ENCODE data around the gene GPR176.

The GPR176 gene

GRCh38 chr15:39919748-39920509, at the start of gene GPR176:
Gene GPR176, minus strand, starts transcription at chr15:39920266. Its CDS starts 240 bp downstream, at chr15:39920026.
- no peak for DNase-seq

- no peak for DNase-seq
Observed at GRCh38 chr15:39969002-39969394, 48.9 kb upstream of the GPR176 start.

DNA sequence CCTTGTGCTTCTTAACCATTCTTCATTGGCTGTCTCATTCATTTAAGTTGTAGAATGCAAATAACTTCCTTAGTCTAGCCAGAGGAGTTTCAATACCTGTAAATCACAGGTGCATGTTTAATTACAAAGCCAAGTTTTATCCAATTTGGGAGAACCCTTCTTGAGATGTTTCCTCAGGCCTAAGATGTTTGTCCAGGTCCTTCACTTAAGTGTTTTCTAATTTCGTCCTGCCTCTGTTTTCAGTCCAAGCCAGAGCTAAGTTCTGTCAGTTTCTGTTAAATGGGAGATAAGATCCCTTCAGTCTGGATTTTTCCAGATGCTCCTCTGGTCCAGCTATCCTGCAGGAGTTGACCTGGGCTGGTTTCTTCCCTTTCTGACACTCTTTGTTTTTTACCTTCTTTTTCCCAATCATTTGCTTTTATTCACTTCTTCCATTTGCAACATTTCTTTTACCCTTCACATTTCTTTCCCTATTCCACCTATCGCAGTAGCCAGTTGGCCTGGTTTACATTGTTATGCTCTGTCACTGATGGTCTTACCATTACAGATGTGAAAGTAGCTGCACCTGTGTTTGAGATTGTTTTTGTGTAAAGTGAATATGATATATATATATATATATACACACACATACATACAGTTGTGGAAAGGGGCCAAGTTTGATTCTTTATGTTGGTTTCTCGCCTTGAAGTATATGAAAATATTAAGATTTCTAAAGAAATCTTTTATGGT, 48.4 kb upstream of the GPR176 start:
- DNase-seq = no peak

DNA sequence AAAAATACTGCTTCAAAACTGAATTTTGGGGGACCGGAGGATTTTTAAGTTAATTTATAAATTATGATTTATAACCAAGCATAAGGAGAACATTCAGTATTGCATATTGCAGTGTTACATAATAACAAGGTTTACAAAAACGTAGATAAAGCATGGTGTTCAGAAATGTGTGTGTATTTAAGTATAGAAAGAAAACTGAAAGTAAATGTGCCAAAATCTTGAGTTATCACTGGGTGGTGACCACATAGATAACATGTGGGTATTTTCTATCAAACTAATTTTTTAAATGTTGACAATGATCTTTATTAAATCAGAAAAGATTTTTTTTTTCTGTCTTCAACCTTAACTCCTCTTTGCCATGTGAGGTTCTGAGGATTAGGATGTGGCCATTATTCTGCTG, 46.5 kb upstream of the GPR176 start:
- no peak for DNase-seq

GRCh38 chr15:39963786-39964185, 43.7 kb upstream of the GPR176 start:
- DNase-seq = no peak

DNA sequence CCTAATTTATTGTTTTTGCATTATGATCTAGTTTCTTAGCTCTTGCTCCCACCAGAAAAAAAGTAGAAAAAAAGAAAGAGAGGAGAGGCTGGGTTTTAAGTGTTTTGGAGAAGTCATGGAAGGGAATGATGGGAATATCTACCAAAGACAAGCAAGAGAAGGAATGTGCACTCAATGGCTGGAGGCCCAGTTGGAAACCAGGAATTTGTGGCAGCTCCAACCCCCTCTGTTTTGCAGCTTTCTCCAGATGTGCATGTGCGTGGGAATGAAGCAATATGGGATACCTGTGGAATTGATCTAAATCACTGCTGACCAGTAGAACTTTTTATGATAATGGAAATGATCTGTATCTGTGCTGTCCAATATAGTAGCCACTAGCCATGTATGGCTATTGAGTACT, 41.0 kb upstream of the GPR176 start:
- DNase-seq = no peak

- no peak for DNase-seq
Observed at GRCh38 chr15:39960411-39960810, 40.3 kb upstream of the GPR176 start.

DNA sequence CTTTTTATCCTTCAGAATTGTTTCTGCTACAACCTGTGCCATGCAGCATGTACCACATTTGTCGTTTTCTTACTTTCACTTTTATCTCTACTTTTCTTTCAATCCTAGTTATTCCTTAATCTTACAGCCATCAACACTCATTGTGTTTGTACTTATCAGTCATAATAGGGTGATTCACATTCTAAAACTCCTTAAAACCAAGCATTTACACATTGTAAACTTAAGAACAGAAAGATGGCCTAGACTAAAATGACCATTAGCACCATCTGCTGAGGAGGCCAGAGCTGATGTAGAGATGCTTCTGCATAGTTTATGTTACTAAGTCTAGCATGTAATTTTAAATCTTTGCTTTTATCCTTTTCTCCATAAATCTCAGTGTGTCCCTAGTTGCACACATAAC, 39.3 kb upstream of the GPR176 start:
- DNase-seq = no peak

- no peak for DNase-seq
Observed at GRCh38 chr15:39957481-39957880, 37.4 kb upstream of the GPR176 start.

DNA sequence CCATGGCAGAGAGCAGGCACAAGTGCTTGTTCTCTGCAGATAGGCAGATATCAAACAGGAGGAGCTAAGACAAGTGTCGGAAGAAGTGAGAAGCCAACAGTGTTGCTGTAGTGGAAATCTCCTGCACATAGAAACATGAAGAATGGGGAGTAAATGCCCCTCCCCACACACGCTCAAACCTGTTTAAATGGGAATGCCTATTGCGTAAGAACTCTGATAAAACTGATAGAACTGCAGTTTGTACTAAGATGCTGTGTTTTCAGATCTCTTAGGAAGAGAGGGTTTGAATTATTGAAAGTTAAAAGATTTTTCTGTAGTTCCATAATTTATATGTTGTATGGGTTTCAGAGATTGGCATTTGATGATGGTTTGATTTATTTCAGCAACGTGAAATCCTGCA, 33.5 kb upstream of the GPR176 start:
- DNase-seq = no peak

GRCh38 chr15:39951561-39951960, 31.5 kb upstream of the GPR176 start:
- DNase-seq = no peak

DNA sequence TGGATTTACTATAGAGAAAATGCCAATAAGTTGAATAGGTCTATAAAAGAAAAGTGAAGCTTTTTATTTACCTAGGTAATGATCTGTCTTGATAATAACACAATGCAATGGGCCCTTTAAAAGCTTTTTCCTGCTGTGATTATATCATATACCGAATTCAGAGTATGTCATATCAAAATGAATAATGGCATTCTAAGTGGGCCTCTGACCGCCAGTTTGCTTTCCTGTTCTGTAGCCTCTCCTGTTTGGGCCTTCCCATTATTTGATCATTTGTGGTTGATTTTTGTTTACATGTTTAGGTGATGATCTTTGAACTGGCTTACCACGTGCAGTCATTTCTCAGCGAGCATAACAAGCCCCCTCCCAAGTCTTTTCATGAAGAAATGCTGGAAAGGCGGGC, 28.8 kb upstream of the GPR176 start:
- DNase-seq = no peak

DNA sequence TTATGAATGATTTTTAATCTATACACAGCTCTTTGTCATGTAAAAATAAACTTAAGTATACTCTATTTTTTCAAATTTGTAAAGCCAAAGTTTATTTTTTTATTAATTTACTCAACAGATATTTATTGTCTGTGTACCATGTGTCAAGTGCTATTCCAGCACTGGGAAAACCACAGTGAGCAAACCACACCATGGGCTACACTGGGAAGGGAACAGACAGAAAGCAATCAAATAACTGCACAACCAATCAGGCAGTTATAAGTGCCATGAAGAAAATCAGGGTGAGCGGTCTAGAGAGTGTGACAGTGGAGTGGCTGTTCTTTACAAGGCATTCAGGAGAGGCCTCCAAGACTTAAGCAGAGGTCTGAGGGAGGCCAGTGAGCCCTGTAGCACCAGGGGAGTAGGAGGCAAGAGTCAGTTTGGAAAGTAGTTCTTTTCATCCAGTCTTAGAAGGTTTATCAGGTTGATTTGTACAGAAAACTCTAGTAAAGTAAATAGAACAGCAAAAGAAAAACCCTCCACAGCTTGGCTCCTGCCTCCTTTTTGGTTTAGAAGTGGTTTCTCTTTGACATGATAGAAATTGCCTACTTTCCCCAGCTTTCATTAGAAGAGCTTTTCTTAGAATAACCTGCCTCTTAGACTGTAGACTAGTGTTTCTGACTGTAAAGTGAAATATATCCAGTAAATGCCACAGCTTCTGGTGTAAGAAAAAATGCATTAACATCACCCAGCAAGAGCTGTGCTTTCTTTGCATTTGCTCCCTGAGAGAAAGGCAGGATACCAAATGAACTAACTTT, 27.5 kb upstream of the GPR176 start:
- DNase-seq = no peak

DNA sequence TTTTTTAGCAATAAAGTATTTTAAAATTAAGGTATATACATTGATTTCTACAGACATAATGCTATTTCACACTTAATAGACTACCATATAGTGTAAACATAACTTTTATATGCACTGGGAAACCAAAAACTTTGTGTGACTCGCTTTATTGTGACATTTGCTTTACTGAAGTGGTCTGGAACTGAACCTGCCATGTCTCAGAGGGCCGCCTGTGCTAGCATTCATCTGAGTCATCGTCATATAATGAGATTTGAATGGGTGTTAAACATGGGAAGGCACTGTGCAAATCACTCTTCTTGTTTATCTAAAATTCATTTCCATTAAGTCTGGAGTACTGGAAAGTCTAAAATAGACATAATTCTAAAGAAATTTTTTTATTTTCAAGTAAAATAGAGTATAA, 26.8 kb upstream of the GPR176 start:
- no peak for DNase-seq

DNA sequence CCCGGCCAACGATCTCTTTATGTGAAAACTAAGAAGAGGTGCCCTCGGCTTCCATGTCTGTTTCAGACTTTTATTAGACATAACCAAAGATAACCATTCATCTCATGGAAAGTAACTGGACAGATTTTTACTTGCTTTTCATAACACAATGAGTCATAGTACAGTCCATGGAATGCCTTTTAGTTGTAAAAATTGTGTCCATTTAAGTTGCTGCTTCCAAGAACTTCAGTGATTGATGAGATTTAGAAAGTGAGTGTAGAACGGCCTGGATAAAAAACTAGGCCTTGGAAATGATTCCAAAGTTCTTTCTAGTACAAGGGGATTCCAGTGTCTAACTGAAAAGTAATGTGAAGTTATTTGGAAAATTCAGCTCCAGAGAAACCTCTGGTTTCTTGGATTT, 24.7 kb upstream of the GPR176 start:
- no peak for DNase-seq

DNA sequence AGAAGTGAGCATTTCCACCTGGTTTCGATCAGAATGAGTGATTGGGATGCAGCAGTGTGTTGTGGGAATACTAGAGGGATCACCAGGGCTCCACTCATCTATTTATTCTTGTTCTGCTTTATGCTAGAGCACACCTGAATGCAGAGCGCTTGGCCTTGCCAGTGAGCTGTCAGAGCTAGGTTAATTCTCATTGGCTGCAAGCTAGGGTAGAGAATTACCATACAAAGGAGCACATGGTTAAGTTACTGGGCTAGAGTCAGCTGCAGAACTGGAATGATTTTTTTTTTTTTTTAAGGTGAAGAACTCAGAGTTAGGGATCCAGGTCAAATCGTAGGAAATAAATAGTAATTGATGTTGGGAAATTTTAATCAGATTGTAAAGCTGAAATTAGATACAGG, 22.7 kb upstream of the GPR176 start:
- no peak for DNase-seq

GRCh38 chr15:39942101-39942752, 22.2 kb upstream of the GPR176 start:
- no peak for DNase-seq

- DNase-seq = no peak
Observed at GRCh38 chr15:39939487-39940452, 19.7 kb upstream of the GPR176 start.

DNA sequence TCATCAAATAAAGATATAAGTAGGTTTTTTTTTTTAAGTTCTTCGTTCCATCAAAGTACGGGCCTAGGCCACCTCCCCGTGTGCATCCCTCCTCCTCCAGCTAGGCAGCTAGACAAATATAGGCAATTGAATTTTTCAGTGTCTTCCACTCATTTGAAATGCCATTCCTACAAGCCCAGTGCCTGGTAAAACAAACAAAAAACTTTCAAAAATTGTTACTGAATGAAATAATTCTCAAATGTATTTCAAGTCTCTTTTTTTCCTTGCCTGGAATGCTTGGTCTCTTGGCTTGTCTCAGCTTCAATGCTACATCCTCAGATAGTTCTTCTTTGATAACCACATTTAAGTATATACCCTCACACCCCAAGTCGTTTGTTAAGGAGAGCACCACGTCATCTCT, 17.6 kb upstream of the GPR176 start:
- no peak for DNase-seq

- no peak for DNase-seq
Observed at GRCh38 chr15:39936681-39937080, 16.6 kb upstream of the GPR176 start.

- DNase-seq = no peak
Observed at GRCh38 chr15:39936187-39936586, 16.1 kb upstream of the GPR176 start.

DNA sequence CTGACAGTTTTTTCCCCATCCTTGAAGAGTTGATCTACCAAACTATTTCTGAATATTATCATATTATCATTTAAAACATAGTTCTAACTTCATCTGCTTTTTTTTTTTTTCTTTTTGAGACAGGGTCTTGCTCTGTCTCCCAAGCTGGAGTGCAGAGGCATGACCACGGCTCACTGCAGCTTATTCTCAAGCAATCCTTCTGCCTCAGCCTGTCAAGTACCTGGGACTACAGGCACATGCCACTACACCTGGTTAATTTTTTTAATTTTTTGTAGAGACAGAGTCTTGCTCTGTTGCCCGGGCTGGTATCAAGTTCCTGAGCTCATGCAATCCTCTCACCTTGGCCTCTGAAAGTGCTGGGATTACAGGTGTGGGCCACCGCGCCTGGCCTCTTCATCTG, 15.2 kb upstream of the GPR176 start:
- DNase-seq = no peak
